Hippocampal formation (tissue), 2 donors: Measurements from ENCODE around the gene TPCN1.
A peak's percentile ranks its signal among the peaks of the same experiment; 100 is the strongest.

ENCODE experiments used
- DNase-seq, 2 donors: peaks; one replicate each; lab custom pipeline; 2025; lab: John Stamatoyannopoulos, UW

The TPCN1 gene

DNA sequence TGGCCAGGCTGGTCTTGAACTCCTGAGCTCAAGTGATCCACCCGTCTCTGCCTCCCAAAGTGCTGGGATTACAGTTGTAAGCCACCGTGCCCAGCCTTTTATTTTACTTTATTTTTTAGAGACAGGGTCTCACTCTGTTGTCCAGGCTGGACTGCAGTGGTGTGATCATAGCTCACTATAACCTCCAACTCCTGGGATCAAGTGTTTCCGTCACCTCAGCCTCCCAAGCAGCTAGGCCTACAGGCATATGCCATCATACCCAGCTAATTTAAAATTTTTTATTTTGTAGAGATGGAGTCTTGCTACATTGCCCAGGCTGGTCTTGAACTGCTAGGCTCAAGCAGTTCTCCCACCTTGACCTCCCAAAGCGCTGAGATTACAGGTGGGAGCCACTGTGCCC lies 3.7 kb downstream of the TPCN1 start:
- DNase-seq = no peak

DNA sequence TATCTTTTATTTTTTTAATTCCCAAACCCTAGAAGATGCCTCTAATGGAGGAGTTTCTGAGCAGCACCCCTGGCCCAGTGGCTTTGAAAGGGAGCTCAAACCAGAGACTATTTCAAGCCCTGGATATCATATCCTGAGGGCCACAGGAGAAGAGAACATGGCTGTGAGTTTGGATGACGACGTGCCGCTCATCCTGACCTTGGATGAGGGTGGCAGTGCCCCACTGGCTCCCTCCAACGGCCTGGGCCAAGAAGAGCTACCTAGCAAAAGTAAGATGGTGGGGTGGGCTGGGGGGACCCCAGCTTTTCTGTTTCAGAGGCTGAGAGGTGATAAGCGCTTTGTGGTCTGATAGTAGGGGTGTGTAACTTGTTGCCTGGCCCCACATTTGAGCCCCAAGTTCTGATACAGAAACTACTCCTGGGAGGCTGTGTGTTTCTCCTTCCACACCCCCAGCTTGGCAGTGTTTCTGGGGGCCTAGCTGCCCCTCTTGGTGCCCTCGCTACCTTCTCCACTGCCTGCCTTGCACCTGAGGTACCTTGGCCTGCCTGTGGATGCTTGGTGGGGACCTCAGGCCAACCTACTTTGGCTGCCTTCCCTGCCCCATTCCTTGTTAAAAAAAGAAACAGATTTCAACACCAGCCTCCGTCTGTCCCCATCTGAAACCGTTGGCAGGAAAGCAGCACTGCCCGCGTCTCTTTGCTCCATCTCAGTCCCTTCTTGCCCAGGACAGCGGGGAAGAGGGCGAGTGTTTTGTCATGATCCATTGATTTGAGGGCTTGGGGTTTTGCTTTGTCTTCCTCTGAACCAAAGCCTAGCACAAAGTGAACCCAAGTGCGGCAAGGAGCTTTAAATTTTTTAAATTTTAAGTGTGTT lies 5.7 kb downstream of the TPCN1 start:
- DNase-seq = peak in 1 of 2 donors; percentile 55

DNA sequence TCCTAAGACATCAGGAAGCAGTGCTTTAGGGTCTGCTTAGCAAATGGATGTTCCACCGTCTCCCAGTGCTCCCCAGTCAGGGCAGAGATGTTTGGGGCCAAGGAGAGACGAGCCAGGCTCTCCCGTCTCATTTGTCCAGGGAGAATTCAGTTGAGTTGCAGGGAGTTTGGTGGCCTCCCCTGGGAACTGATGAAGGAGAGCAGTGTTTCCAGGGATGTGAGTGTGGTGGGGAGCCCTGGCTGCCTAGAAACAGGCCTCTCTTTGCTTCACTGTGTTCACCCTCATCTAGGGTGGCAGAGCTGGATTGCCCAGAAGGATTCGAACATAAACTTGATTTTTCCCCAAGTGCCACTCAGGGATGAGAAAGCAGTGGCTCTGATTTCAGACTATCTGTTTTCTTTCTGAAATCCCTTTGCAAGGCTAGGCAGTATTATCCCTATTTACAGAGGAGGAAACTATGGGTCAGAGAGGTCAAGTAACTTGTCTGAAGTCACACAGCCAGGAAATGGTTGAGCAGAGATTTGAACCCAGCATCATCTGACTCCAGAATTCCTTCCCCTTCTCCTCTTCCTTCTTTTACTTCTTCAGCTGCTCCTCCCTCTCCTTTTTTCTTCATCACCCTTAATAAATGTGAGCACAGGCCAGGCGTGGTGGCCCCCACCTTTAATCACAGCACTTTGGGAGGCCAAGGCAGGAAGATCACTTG lies 6.6 kb downstream of the TPCN1 start:
- DNase-seq = no peak

DNA sequence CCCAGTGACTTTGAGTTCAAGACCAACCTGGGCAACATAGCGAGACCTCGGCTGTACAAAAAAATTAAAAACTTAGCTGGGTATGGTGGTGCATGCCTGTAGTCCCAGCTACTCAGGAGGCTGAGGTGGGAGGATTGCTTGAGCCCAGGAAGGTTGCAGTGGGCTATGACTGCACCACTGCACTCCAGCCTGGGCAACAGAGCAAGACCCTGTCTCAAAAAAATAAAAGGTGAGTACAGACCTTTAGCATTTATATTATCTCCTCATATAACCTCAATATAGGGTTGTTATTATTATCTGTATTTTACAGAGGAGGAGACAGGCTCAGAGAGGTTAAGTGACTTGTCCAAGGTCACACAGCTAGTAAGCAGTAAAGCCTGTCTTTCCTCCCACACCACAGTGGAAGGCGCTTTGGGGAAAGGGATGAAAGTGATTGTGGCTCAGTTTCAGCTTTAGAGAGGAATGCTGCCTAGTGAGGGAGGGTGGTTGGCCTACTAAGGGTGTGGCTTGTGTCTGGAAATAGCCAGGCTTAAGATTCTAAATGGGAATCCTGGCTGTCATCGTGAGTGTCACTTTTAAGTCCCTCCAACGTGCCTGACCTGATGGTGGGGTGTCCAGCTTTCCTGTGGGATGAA lies 7.2 kb downstream of the TPCN1 start:
- no peak for DNase-seq

DNA sequence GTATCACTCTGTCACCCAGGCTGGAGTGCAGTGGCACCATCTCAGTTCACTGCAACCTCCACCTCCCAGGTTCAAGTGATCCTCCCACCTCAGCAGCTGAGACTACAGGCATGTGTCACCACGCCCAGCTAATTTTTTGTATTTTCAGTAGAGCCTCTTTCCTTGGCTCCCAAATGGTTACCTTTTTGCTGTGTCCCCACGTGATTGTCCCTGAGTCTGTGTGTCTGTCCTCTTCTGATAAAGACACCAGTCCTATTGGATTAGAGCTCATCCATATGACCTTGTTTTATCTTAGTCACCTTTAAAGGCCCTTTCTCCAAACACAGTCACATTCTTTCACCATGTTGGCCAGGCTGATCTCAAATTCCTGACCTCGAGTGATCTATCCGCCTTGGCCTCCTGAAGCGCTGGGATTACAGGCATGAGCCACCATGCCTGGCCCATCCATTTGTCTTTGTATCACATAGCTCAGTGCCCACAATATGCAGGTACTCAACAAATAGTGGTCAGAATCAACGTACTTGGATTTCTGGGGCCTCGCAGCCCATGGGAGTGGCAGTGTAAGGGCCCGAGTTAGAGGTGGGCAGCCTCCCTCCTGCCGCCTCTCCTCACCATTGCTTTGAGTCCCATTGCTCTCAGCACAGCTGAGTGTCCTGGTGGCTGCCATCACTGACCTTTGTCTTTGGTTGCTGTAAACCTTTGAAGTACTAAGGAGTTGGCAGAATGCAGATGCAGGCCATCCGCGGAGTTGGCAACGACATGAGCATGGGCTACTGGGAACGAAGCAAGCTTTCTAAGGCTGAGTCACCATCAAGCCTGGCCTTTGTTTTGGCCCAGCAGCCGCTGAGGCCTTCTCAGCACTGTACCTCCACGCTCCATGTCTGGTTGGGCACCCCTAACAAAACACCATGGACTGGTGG lies 9.3 kb downstream of the TPCN1 start:
- DNase-seq = no peak

DNA sequence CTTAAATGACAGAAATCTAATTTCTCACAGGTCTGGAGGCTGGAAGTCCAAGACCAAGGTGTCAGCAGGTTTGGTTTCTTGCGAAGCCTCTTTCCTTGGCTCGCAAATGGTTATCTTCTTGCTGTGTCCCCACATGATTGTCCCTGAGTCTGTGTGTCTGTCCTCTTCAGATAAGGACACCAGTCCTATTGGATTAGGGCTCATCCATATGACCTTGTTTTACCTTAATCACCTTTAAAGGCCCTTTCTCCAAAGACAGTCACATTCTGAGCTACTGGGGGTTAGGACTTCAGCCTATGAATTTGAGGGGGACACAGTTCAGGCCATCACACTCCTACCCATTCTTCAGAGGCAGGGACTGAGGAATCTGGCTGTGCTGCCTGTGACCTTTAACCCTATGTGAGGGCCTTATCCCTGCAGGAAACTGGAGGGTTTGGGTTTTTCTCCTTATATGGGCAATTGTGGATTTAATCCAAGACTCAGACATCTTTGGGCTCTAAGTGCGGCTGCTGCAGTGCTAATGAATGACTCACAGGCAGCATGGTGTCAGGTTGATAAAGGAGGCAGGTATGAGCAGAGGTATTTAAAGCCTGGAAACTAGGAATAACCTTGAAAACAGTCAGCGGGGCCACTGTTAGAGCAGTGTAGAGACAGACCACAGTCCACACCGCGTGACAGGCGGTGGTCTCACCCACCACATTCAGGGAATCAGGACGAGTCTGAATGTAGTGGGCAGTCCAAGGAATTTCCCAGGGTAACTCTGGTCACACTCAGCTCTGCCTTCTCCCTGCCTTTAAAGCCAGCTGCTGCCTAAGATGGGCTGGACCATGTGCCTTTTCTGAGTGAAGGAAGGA lies 10.2 kb downstream of the TPCN1 start:
- no peak for DNase-seq

DNA sequence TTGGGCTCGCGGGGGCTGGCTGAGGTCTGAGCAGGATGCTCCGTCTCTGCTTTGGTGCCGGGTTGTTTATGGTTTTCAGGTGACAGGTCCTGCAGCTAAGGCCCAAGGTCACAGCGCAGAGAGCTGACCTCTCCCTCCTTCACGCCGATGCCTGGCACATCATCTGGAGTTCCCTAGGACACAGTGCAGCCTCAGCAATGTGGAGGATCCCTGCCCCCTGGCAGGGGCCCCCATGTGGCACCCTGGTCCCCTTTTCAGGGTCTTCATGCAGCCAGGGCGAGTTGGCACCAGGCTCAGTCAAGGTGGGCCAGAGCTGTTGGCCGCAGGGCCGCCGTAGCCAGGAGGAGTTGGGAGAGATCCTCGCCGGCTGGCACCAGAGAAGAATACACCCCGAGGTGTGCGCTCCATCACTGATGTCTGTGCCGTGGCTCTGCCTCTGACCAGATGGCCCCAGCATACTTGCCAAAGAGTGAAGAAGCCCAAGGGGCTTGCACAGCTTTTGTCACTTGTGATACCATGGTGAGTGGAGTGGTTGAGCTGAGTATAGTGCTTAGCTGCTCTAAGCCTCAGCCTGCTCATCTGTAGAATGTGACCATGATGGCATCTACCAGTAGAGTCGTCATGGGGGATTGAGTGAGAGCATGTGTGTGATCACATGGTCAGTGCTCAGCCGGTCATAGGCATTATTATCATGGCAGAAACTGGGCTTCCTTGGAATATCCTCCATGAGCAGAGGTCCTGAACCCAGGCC lies 11.0 kb downstream of the TPCN1 start:
- DNase-seq = no peak

DNA sequence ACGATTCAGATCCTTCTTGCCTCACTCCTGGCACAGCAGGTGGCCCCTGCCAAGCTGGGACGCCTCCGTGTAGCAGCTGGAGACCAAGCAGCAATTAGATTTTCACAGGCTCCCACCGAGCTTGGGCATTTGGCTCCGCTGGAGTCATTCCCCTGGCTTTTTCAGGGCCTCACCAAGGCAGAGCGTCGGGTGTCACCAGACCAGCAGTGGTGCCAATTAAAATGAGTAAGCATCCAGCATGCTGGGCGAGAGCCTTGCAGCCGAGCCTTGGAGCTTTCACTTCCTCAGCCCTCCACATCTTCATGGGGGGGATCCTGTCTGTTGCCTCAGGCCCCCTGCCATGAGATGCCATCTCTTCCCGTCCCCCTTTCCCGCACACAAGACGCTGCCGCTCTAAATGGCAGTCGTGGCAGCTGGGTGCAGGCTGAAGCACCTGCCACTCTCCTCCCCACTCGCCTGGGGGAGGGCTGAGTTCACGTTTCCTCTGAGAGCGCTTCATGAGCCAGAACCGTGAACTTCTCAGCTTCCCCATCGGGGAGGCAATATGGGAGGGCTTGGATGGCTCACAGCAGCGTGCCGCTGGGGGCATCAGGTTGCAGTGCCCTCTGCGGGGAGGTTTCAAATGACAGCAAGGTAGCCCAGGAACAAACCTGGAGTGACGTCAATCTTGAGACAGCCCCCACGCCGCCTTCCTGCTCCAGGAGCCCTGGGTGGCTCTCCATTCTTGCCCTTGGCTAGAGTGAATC lies 11.7 kb downstream of the TPCN1 start:
- DNase-seq = peak; percentile 57 to 68

DNA sequence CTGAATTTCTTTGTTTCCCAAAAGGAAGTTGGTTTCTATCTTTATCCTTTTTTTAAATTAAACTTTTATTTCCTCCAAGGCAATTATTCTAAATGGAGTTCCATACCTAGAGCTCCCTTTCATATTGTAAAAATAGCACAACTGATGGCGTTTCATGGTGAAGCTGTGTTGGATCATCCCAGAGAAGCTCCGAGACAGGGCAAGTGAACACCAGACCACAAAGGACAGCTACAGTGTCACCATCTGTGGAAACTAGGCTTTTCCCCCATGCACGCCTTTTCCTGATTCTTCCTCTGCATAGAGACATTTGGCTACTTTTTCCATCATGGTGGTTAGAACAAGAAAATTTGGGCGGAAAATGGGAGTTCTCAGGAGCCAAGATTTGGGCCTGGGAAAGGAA lies 12.7 kb downstream of the TPCN1 start:
- DNase-seq = no peak

DNA sequence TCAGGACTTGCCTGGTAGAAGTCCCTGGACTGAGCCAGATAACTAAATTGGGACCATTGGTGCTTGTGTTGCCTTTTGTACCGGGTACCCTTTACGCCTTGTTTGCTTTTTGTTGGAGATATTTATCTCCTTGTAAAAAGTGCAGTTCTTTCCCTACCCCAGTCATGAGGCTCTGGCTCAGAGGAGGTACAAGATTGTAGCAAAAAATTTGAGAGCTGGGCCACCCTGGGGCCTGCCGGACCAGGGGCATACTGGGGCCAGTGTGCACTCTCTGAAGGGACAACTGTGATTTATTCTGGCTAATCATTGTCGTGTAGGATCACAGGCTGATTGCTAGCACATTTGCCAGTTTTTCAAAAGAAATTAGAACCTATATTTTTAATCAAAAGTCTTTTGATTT lies 13.2 kb downstream of the TPCN1 start:
- no peak for DNase-seq

DNA sequence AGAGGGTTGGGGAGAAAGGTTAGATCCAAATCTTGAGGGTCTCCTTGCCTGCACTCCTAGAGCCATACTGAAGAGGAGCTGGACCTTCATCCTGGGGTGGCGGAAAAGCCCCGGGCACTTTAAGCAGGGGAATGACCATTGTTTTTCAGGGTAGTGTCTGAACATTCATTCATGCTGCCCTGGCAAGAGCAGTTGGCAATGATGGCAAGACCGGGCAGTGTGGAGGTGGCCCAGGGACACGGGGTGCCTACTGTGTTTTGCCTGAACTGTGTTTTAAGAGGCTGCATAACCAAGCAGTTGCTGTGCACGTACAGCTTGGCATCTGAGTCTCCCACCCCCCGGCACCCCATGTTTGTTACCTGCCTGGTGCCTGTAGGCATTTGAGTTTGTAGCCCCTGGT lies 14.7 kb downstream of the TPCN1 start:
- no peak for DNase-seq

DNA sequence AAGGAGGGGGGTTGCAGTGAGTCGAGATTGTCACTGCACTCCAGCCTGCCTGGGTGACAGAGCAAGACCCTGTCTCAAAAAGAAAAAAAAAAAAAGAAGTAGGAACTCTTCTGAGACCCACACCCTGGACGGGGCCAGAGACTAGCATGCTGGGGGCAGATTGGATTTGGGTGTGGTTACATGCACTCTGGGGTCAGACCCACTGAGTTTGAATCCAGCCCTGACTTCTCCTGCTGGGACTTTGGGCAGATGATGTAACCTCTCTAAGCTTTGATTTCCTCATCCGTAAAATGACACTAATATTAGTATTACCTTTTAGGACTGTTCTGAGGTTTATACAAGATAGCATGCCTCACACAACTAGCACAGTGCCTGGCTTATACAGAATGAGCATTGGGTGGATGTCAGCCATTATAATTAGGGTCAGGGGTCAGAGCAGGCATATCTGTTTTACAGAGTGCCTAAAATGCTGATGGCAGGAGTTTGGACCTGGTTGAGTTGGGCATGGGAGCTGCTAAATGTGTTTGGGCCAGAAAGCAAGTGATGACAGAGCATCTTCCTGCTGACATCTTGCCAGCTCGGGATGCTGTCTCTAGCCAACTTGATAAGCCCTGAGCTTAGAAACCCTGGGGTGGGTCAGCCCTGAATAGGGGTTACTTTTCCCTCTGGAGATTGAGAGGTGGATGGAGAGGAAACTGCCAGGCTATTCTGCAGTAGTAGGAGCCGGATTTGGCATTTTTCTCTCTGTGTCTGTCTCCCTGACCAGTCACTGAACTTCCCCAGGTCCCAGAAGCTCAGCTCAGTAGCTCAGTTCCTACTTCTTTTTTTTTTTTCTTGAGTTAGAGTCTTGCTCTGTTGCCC lies 15.5 kb downstream of the TPCN1 start:
- DNase-seq = no peak

DNA sequence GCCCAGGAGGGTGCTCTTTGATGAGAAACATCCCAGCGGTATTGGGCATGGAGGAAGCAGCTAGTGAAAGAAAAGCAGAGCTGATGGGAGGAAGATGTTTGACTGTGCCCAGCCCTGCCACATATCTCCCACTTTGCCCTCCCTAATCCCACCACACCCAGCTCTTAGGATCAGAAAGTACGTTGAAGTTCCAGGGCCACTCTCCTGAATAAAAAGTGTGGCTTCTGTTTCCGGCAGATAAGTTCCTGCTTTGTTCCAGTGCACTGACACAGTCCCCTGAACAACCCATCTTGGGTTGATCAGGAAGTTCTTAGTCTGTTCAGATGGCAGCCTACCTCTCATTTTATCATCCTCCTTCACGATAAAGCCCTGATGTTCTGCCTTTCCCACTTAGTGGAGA lies 16.5 kb downstream of the TPCN1 start:
- DNase-seq = no peak

DNA sequence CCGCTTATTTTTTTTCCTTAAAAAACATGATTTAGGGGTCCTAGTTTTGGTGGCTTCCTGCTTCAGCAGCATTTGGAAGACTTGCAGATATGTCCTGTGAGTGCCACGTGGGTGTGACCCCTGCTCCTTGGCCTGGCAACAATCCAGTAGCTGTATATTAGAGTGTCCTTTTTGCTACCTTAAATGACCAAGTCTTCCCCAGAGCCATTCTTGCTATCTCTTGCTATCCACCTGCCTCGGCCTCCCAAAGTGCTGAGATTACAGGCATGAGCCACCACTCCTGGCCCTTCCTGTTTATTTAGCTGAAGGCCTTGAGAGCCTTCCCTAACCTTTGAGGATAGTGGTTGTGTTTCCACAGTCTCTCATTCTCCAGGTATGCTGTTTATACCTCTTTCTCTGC lies 17.0 kb downstream of the TPCN1 start:
- DNase-seq = no peak

DNA sequence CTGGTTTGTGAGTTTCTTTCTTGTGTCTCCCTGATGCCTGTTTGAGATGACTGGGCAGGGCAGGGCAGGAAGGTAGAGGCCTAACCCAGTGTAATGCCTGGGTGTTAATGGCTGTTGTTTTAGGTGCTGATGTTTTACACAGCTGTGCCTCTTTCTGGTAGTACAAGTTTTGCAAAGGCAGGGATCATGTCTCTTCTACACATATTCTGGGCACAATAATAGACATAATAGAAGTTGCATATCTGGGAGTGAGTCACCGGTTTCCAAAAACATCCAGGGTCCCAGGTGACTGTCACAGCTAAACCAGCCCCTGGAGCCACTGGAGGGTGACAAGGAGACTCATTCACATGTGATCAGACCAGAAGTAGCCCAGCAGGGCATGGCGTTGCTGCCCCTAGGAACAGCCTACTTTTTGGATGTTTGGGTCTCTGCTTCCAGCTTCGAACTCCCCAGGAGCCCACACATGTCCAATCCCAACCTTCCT lies 18.1 kb downstream of the TPCN1 start:
- no peak for DNase-seq

DNA sequence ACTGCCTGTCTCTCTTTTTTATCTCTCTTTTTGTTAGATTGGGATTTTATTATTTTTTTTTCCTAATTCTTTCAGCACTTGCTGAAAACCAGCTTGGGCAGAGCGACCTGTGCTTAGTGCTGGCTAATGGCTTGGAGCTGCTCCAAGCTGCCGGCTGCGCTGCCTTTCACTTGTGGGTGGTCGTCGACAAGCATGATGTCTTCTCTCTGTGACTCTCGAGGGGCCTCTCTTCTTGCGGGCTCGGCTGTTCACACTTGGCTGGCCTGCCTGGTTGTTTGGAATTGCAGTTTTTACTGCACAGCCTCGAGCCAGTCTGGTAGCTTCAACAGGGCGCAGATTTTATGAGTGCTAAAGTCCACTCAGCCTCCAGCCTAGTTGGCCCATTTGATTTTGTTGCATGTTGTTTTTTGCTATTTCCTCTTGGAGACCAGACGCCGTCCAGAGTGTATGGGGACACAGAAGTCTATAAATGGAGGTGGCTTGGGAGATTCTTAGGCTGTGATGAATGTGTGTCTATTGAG lies 18.6 kb downstream of the TPCN1 start:
- DNase-seq = no peak

DNA sequence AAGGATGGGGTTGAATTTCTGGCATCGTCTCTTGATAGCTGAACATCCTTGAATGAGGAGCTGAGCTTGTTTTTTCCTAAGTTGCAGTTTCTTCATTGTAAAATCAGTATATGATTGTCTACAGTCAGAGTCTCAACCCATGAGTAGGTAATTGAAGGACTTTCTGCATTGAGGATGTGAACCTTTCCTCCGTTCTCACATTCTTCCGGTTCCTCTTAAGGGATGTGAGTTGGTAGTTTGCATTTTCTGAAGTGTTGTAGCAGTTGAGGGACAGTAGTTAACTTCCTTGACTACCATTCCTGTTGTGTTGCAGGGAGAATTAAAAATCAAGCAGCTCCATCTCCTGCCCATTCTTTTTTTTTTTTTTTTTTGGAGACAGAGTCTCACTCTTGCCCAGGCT lies 19.1 kb downstream of the TPCN1 start:
- no peak for DNase-seq
